Nephron progenitor cell (in vitro differentiated cells): Measurements from ENCODE around the gene PGAP2.

Experiments used
- DNase-seq: peaks from one replicate; pipeline ENCODE4 v3.0.0; 2021
- H3K27ac Mint-ChIP-seq: 2 replicates; pipeline ENCODE4 v1.8.0; 2021; ENCODE audit warnings: mild to moderate bottlenecking, moderate library complexity, mixed read lengths
- H3K27me3 Mint-ChIP-seq: 2 replicates; pipeline ENCODE4 v1.8.0; 2021; ENCODE audit warnings: mild to moderate bottlenecking, low read depth, mixed read lengths; ENCODE audit not compliant: poor library complexity
- H3K36me3 Mint-ChIP-seq: 2 replicates; pipeline ENCODE4 v1.8.0; 2021; ENCODE audit warnings: low read depth, mixed read lengths
- H3K4me1 Mint-ChIP-seq: 2 replicates; pipeline ENCODE4 v1.8.0; 2021; ENCODE audit warnings: mixed read lengths
- H3K4me3 Mint-ChIP-seq: 2 replicates; pipeline ENCODE4 v1.8.0; 2021; ENCODE audit warnings: mild to moderate bottlenecking, moderate library complexity, mixed read lengths
- H3K9me3 Mint-ChIP-seq: 2 replicates; pipeline ENCODE4 v1.8.0; 2021; ENCODE audit warnings: mild to moderate bottlenecking, moderate library complexity, mixed read lengths
- CTCF ChIP-seq: fragments of 200-600 bp; sonication (generic); IDR thresholded peaks from 2 replicates; pipeline ENCODE4 v1.5.0; 2021; ENCODE audit warnings: antibody characterized with exemption

Gene PGAP2

GRCh38 chr11:3854660-3854976 lies 46.3 kb downstream of the PGAP2 start:
- DNase-seq, result no peak
- Mint-ChIP-seq H3K36me3 (no peaks in the 10 kb centered on the region), H3K4me1 (peaks cover 45% of the 10 kb centered on the region), H3K27ac (no peak overlapping the region), H3K27me3 (peaks cover 6% of the 10 kb centered on the region), H3K9me3 (no peaks in the 10 kb centered on the region), H3K4me3 (peak overlapping the region; percentile 84)
- TF ChIP-seq CTCF, result no peak

DNA sequence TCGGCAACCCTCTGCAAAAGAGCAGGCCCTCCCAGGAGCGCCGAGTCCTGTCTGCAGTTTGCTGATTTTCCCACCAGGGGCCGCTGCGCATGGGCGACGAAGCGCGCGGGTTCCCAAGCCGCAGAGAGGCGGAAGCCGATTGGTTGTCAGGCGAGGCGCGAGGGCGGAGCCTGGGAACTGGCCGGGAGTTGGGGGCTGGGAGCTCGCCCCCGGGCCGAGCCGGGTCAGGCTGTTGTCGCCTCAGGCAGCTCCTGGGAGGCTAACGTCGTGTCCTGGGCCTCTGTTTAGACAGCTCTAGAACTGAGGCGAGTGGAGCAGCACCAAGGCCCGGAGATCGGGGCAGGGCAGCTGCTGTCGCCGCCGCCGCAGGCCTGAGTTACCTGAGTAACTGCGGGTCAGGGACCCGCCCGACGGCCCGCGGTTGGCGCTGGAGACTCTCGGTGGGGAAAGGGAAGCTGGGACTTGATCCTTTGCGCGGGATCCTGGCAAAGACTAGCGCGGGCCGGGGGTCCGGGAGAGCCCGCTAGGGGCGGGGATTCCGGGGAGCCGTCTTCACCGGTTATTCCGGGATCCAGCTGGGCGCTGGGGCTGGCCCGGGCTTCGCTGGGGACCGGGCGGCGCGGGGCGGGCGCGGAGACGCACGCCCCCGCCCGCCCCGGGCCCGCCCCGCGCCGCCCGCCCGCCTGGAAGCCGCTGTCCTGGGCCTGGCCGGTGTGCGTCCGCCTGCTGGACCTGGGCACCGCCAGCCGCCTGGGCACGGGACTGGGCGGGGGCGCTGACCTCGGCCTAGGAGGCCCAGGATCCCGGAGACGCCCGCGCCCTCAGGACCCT lies 46.8 kb downstream of the PGAP2 start, which contains the start of gene STIM1:
Gene STIM1 (plus strand): TSS at position 688 of the 831 bp plus-strand sequence. CDS start 607 bp downstream, outside the sequence.
- H3K27ac Mint-ChIP-seq, result peak within 1 kb of the TSS; percentile 84
- H3K9me3 Mint-ChIP-seq, result no peaks in the 10 kb centered on the region
- H3K36me3 Mint-ChIP-seq, result no peaks in the 10 kb centered on the region
- peak; percentile 97 for TF ChIP-seq CTCF
- peaks cover 6% of the 10 kb centered on the region for H3K27me3 Mint-ChIP-seq
- H3K4me3 Mint-ChIP-seq, result peak within 1 kb of the TSS; percentile 94
- DNase-seq, result peak; percentile 98
- peaks cover 51% of the 10 kb centered on the region for H3K4me1 Mint-ChIP-seq

DNA sequence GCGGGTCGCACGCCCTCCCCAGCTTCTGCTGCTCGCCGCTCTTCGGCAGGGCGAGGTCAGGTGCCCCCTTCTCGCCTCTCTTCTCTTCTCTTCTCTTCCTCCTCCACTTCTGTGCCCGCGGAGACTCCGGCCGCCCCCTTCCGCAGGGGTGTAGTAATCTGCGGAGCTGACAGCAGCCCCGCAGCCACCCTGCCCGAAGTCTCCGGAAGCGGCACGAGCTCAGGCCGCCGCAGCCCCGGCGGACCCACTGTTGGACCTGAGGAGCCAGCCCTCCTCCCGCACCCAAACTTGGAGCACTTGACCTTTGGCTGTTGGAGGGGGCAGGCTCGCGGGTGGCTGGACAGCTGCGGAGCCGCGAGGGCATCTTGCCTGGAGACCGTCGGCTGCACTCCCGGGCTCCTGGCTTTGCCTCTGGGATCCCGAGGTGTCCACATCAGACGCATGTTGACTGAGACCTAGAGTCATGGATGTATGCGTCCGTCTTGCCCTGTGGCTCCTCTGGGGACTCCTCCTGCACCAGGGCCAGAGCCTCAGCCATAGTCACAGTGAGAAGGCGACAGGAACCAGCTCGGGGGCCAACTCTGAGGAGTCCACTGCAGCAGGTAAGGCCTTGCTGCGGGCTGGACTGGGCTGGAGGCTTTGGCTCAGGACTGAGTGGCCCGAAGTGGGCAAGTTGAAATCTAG lies 47.6 kb downstream of the PGAP2 start:
- peak overlapping the region; percentile 94 for H3K4me3 Mint-ChIP-seq
- TF ChIP-seq CTCF, result no peak
- H3K27me3 Mint-ChIP-seq, result peaks cover 6% of the 10 kb centered on the region
- peaks cover 58% of the 10 kb centered on the region for H3K4me1 Mint-ChIP-seq
- H3K36me3 Mint-ChIP-seq, result peaks cover 3% of the 10 kb centered on the region
- H3K27ac Mint-ChIP-seq, result peak overlapping the region; percentile 84
- no peaks in the 10 kb centered on the region for H3K9me3 Mint-ChIP-seq
- DNase-seq, result peak; percentile 55

GRCh38 chr11:3856856-3857553 lies 48.6 kb downstream of the PGAP2 start:
- H3K36me3 Mint-ChIP-seq, result peaks cover 5% of the 10 kb centered on the region
- no peak for TF ChIP-seq CTCF
- peak overlapping the region; percentile 94 for H3K4me3 Mint-ChIP-seq
- no peak overlapping the region for H3K27ac Mint-ChIP-seq
- no peak for DNase-seq
- H3K4me1 Mint-ChIP-seq, result peaks cover 67% of the 10 kb centered on the region
- H3K9me3 Mint-ChIP-seq, result no peaks in the 10 kb centered on the region
- peaks cover 6% of the 10 kb centered on the region for H3K27me3 Mint-ChIP-seq

DNA sequence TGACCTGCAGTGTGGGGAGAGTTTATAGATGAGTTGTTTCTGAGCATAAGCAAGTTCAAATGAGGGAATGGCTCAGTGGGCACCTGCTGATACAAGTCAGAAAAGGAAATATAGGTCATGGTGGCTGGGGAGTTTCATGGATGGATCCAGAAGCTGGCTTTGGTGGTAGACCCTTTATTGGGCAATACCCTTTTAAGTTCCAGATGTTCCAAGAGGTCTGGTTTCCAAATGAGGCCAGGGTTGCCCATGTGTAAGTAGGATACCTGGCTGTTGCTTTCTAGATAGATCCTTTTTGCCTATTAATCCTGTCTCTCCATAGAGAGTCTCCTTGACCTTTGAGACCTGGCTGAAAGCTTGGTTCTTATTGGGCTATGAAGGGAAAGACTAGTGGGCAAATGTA lies 49.3 kb downstream of the PGAP2 start:
- Mint-ChIP-seq H3K27ac (no peak overlapping the region), H3K4me1 (peaks cover 67% of the 10 kb centered on the region), H3K4me3 (peak overlapping the region; percentile 94)

More for the DNA sequence above, 49.3 kb downstream of the PGAP2 start:
- Mint-ChIP-seq H3K27me3 (peaks cover 2% of the 10 kb centered on the region), H3K36me3 (peaks cover 5% of the 10 kb centered on the region), H3K9me3 (no peaks in the 10 kb centered on the region)
- TF ChIP-seq CTCF, result no peak
- DNase-seq, result no peak
